Gastroesophageal sphincter (tissue), 3 donors: ENCODE data around the gene ALOXE3.

Experiments
- CTCF ChIP-seq, 4 experiments: fragments of 200-600 bp in 2 of 4; fragments of 450-650 bp in 2 of 4; sonication (generic) in 1 of 4; IDR thresholded peaks; one replicate each; pipeline ENCODE4 v1.5.1; 2017 to 2019; ENCODE audit warnings: antibody characterized with exemption in 4 of 4, mild to moderate bottlenecking in 2 of 4, moderate library complexity in 2 of 4
- EP300 ChIP-seq: sonication (generic); formaldehyde crosslinking; IDR thresholded peaks from one replicate; pipeline ENCODE4 v1.6.1; 2017; ENCODE audit warnings: antibody characterized with exemption, mild to moderate bottlenecking

DNA sequence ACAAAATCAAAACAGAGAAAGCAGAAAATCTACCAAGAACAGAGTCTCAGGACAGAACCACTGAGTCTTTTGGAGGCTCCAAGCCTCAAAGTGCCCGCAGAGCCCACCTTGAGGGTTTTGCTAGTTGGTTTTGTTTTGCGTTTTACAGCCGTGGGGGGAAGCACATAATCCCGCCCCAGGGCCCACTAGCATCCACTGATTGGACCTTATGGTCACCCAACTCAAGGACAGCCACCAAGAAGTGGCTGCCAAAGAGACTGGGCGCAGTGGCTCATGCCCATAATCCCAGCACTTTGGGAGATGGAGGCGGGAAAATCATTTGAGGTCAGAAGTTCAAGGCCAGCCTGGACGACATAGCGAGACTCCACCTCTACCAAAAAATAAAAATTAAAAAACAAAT, 69.6 kb downstream of the ALOXE3 start:
- no peak for TF ChIP-seq EP300
- TF ChIP-seq CTCF (IDR thresholded peaks at IDR 0.05): no peak
